ENCODE data around the gene NMNAT2. TPM values are rescaled to one million over a fixed set of nuclear protein-coding genes. Genes with fewer than 3 reads are reported as not detected.

The NMNAT2 gene
- total RNA-seq, 2 experiments from 2014 or later, result not detected

DNA sequence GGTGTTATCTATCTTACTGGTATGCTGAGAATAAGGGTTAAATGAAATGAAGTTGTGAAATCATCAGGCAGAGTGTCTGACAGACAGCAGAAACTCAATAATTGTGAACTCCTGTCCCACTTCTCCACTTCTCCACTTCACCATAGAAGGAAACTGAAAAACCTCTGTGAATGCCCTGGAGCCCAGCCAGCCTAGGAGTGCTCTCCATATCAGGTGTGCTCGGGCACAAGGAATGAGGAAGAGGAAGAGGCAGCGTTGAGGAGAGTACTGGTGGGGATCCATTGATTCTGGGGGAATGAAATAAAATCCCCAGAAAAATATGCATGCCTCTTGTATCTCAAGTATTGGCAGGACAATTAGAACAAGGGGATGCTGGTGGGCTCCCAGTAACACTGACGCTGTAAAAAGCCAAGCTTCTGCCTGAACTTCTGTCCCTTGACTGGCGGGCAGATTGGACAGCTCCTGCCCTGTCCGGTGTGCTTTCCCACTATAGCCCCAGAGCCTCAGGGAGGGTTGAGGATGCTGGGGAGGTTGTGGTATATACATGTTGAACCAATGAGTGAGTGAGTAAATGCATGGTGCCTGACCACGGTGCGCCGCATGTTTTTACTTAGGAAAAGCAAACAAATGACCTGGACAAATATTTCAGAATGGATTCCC, 47.7 kb downstream of the NMNAT2 start:
- BruUV-seq (replicated peaks), result no TSS peak
- no peaks in the 10 kb centered on the region for H3K9me2 ChIP-seq (ENCODE audit: insufficient read depth, low read length)
- H3K4me1 ChIP-seq (ENCODE audit: insufficient read depth, low read length, poor library complexity, severe bottlenecking), result no peaks in the 10 kb centered on the region
- ChIA-PET CTCF (ENCODE audit: unreplicated experiment) (no interaction called here), POLR2A (no interaction called here)
- no peak for TF ChIP-seq EZH2phosphoT487 (IDR thresholded peaks at IDR 0.05; ENCODE audit: borderline replicate concordance, low read depth, low read length)
- TF ChIP-seq, protein P1, sequence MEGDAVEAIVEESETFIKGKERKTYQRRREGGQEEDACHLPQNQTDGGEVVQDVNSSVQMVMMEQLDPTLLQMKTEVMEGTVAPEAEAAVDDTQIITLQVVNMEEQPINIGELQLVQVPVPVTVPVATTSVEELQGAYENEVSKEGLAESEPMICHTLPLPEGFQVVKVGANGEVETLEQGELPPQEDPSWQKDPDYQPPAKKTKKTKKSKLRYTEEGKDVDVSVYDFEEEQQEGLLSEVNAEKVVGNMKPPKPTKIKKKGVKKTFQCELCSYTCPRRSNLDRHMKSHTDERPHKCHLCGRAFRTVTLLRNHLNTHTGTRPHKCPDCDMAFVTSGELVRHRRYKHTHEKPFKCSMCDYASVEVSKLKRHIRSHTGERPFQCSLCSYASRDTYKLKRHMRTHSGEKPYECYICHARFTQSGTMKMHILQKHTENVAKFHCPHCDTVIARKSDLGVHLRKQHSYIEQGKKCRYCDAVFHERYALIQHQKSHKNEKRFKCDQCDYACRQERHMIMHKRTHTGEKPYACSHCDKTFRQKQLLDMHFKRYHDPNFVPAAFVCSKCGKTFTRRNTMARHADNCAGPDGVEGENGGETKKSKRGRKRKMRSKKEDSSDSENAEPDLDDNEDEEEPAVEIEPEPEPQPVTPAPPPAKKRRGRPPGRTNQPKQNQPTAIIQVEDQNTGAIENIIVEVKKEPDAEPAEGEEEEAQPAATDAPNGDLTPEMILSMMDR (conservative IDR thresholded peaks at IDR 0.05; ENCODE audit: low read length), result no peak
- intact Hi-C loops (cut with micrococcal nuclease; ENCODE audit: unreplicated experiment), result no loop called here
- H3K4me3 ChIP-seq (ENCODE audit: low read depth, low read length, poor library complexity, severe bottlenecking), result no peak overlapping the region
- no peaks in the 10 kb centered on the region for H3K36me3 ChIP-seq (ENCODE audit: insufficient read depth, low read length)
- no peak overlapping the region for H3K4me2 ChIP-seq (ENCODE audit: low read length)
- H2AFZ ChIP-seq (ENCODE audit: low read length), result no peak overlapping the region
- H4K20me1 ChIP-seq (ENCODE audit: insufficient read depth, low read length), result no peaks in the 10 kb centered on the region
- no peak for DNase-seq (ENCODE audit: low spot score)
- no peaks in the 10 kb centered on the region for H3K9me3 ChIP-seq (ENCODE audit: low read length)
- H3K79me2 ChIP-seq (ENCODE audit: insufficient read depth, low read depth, low read length), result no peaks in the 10 kb centered on the region
- H3K27ac ChIP-seq (ENCODE audit: low read depth, low read length, poor library complexity, severe bottlenecking), result no peak overlapping the region

DNA sequence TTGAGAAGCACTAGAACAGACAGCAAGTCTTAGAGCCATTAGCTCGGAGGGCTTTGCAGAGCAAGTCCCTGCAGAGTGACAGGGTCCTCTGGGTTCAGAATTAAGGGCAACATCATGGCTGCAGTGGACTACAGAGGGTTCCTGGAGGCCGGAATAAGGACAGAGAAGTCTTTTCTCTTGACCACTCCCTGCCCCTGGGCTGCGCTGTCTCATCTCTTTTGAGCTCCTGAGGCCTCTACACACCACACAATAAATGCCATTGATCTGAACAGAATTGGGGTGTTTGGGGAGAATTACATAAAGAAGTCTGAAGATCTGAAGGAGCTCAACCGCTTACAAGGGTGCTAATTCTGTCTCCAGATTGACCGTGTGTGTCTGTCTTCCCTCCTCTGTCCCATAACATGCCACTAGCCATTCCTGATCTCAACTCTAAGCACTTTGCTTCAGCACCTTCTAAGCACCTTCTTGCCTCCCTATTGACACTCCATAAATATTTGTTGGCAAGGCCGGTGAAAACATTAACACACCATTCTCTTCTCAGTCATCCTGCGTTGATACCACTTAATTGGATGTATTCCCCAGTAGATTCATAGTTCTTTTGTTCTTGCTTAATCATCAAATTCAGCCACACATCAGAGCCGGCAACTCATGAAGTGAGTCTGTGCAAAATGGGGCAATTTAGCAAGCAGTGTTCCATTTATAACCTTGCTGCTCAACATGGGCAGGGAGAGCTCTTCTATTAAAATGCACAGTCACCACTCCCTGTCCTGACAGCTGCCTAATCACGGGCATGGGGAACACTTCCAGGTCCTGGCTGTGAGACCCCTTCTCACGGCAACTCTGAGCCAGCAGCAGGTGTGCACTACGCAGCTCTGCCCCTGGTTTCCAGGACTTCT, 49.7 kb downstream of the NMNAT2 start:
- no peak overlapping the region for H2AFZ ChIP-seq (ENCODE audit: low read length)
- no peaks in the 10 kb centered on the region for H4K20me1 ChIP-seq (ENCODE audit: insufficient read depth, low read length)
- no peak overlapping the region for H3K4me3 ChIP-seq (ENCODE audit: low read depth, low read length, poor library complexity, severe bottlenecking)
- TF ChIP-seq, protein P1 (conservative IDR thresholded peaks at IDR 0.05; ENCODE audit: low read length), result no peak
- no peak for TF ChIP-seq EZH2phosphoT487 (IDR thresholded peaks at IDR 0.05; ENCODE audit: borderline replicate concordance, low read depth, low read length)
- H3K9me2 ChIP-seq (ENCODE audit: insufficient read depth, low read length), result no peaks in the 10 kb centered on the region
- CTCF ChIA-PET (ENCODE audit: unreplicated experiment), result no interaction called here
- no peaks in the 10 kb centered on the region for H3K9me3 ChIP-seq (ENCODE audit: low read length)
- POLR2A ChIA-PET, result interaction anchor here (0.6 to 0.7 kb wide), 2 partner anchors 101 to 381 kb away, joined by 3 to 4 read pairs; no protein-coding TSS in a partner anchor
- no peak overlapping the region for H3K4me2 ChIP-seq (ENCODE audit: low read length)
- no peaks in the 10 kb centered on the region for H3K79me2 ChIP-seq (ENCODE audit: insufficient read depth, low read depth, low read length)
- no peak overlapping the region for H3K27ac ChIP-seq (ENCODE audit: low read depth, low read length, poor library complexity, severe bottlenecking)
- no peaks in the 10 kb centered on the region for H3K36me3 ChIP-seq (ENCODE audit: insufficient read depth, low read length)
- no peak for DNase-seq (ENCODE audit: low spot score)
- H3K4me1 ChIP-seq (ENCODE audit: insufficient read depth, low read length, poor library complexity, severe bottlenecking), result no peaks in the 10 kb centered on the region
- intact Hi-C loops (cut with micrococcal nuclease; ENCODE audit: unreplicated experiment), result no loop called here
- BruUV-seq (replicated peaks), result no TSS peak

DNA sequence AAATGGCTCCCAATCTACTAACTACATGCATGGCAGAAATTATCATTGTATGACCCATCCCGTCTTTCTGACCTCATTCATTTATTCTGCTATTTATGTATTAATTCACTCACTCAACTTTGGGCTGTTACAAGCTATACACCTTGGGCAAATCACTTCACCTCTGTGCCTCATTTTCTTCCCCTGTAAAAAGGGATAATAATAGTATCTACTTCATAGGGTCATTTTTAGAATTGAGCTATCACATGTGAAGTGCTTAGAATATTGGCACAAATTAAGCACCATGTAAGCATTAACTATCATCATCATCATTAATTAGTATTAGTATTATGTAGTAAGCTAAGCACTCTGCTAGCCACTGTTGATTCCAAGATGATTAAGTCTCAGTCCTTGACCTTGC, 52.1 kb downstream of the NMNAT2 start:
- no peak overlapping the region for H3K4me2 ChIP-seq (ENCODE audit: low read length)
- H3K79me2 ChIP-seq (ENCODE audit: insufficient read depth, low read depth, low read length), result no peaks in the 10 kb centered on the region
- POLR2A ChIA-PET, result no interaction called here
- TF ChIP-seq, protein P1 (conservative IDR thresholded peaks at IDR 0.05; ENCODE audit: low read length), result no peak
- no peak for TF ChIP-seq EZH2phosphoT487 (IDR thresholded peaks at IDR 0.05; ENCODE audit: borderline replicate concordance, low read depth, low read length)
- no peak for DNase-seq (ENCODE audit: low spot score)
- no peak overlapping the region for H3K4me3 ChIP-seq (ENCODE audit: low read depth, low read length, poor library complexity, severe bottlenecking)
- H3K9me3 ChIP-seq (ENCODE audit: low read length), result no peaks in the 10 kb centered on the region
- H3K4me1 ChIP-seq (ENCODE audit: insufficient read depth, low read length, poor library complexity, severe bottlenecking), result no peaks in the 10 kb centered on the region
- H4K20me1 ChIP-seq (ENCODE audit: insufficient read depth, low read length), result no peaks in the 10 kb centered on the region
- BruUV-seq (replicated peaks), result no TSS peak
- intact Hi-C loops (cut with micrococcal nuclease; ENCODE audit: unreplicated experiment), result no loop called here
- no peaks in the 10 kb centered on the region for H3K36me3 ChIP-seq (ENCODE audit: insufficient read depth, low read length)
- H3K9me2 ChIP-seq (ENCODE audit: insufficient read depth, low read length), result no peaks in the 10 kb centered on the region
- H3K27ac ChIP-seq (ENCODE audit: low read depth, low read length, poor library complexity, severe bottlenecking), result no peak overlapping the region
- CTCF ChIA-PET (ENCODE audit: unreplicated experiment), result no interaction called here
- H2AFZ ChIP-seq (ENCODE audit: low read length), result no peak overlapping the region

Data from OCI-LY7 (cell line).